Calu3 (cell line): ENCODE measurements around the gene SLC16A2. TPM values are rescaled to one million over a fixed set of nuclear protein-coding genes. Genes with fewer than 3 reads are reported as not detected.

ENCODE experiments used
- BruUV-seq: library from RNA; stranded (reverse); fragments of 400-500 nt; replicated peaks from 2 replicates; lab custom pipeline; 2021; lab: Mats Ljungman, UMichigan
- CTCF ChIA-PET: fragments of 300-600 bp; sonication (Branson Sonifier 250); formaldehyde crosslinking; loops from one replicate; lab custom pipeline; 2022; ENCODE audit warnings: antibody characterized with exemption; lab: Charles Lee
- DNase-seq: peaks from one replicate; pipeline ENCODE4 v3.0.0; 2022
- H3K27ac Mint-ChIP-seq: one replicate; pipeline ENCODE4 v1.8.0; 2022; ENCODE audit warnings: mixed read lengths; ENCODE audit not compliant: unreplicated experiment
- H3K27me3 Mint-ChIP-seq: one replicate; pipeline ENCODE4 v1.8.0; 2022; ENCODE audit warnings: mixed read lengths; ENCODE audit not compliant: unreplicated experiment
- H3K36me3 Mint-ChIP-seq: one replicate; pipeline ENCODE4 v1.8.0; 2022; ENCODE audit warnings: mild to moderate bottlenecking, moderate library complexity, mixed read lengths; ENCODE audit not compliant: insufficient read depth, unreplicated experiment
- H3K4me1 Mint-ChIP-seq: one replicate; pipeline ENCODE4 v1.8.0; 2022; ENCODE audit warnings: mild to moderate bottlenecking, low read depth, mixed read lengths; ENCODE audit not compliant: unreplicated experiment
- H3K4me3 Mint-ChIP-seq: one replicate; pipeline ENCODE4 v1.8.0; 2022; ENCODE audit warnings: mild to moderate bottlenecking, low read depth, moderate library complexity, mixed read lengths; ENCODE audit not compliant: unreplicated experiment
- H3K9me3 Mint-ChIP-seq: one replicate; pipeline ENCODE4 v1.8.0; 2022; ENCODE audit warnings: low read depth, mixed read lengths; ENCODE audit not compliant: unreplicated experiment
- intact Hi-C: fragments of 100-400 bp; cut with micrococcal nuclease; formaldehyde crosslinking; loops from one replicate; pipeline ENCODE4 v1.10.0; 2022; ENCODE audit not compliant: unreplicated experiment
- total RNA-seq: library from RNA; stranded (reverse); gene quantifications from 2 replicates; pipeline ENCODE4 v1.2.3, GENCODE V29; 2022
- TF ChIP-seq, protein P1 (sequence below): fragments of 200-600 bp; IDR thresholded peaks from one replicate; pipeline ENCODE4 v1.8.0; 2022; ENCODE audit warnings: antibody characterized with exemption; ENCODE audit not compliant: unreplicated experiment

Gene SLC16A2
- total RNA-seq, 1 experiment from 2014 or later = 0.59 TPM

DNA sequence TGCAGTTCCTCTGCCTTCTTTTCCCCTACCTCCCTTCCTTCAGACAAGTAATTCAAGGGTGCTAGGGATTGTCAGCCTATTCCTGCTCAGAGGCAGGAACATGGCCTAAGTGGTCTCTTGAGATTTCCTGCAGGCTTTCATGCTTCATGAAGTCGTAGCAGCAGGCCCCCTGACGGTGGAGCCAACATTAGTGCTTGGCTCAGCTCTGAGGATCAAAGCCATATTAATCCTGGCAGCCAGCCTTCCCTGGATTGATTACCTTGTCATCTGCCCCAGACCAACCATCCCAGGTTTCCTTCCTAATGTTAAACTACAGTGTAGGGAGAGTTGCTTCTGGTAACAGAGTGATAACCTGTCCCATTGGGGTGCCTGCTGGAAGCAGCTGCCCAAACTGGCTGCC is 84.1 kb downstream of the SLC16A2 start:
- intact Hi-C loops = no loop called here

DNA sequence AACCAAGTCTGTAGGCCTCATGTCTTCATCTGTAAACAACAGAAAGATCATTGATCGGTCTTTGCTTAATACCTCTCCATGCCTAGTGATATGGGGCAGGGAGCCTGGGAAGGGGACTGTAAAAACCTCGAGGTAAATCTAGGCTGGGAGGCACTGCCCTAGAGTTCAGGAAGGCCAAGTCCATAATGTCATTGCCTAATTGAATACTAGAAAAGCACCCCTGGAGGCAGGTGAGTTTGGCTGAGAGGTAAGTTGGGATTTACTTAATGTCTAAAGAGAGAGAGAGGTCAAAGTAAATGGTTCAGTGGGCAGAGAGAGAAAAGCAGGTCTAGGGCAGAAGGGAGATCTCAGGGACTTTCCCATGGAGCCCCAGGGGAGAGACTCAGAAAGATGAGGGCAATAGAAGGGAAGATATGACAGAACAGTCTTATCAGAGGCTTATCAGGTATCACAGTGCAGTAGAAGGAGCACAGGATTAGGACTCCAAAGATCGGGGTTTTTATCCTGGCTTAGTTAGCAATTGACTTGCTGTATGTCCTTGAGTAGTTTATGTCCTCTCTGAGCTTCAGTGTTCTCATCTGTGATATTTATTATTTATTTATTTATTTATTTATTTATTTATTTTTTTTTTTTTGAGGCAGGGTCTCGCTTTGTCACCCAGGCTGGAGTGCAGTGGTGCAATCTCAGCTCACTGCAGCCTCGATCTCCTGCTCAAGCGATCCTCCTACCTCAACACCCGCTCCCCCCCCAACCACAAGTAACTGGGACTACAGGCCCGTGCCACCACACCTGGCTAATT is 85.2 kb downstream of the SLC16A2 start:
- H3K36me3 Mint-ChIP-seq = no peaks in the 10 kb centered on the region
- DNase-seq = no peak
- peaks cover 12% of the 10 kb centered on the region for H3K27me3 Mint-ChIP-seq
- TF ChIP-seq, protein P1, sequence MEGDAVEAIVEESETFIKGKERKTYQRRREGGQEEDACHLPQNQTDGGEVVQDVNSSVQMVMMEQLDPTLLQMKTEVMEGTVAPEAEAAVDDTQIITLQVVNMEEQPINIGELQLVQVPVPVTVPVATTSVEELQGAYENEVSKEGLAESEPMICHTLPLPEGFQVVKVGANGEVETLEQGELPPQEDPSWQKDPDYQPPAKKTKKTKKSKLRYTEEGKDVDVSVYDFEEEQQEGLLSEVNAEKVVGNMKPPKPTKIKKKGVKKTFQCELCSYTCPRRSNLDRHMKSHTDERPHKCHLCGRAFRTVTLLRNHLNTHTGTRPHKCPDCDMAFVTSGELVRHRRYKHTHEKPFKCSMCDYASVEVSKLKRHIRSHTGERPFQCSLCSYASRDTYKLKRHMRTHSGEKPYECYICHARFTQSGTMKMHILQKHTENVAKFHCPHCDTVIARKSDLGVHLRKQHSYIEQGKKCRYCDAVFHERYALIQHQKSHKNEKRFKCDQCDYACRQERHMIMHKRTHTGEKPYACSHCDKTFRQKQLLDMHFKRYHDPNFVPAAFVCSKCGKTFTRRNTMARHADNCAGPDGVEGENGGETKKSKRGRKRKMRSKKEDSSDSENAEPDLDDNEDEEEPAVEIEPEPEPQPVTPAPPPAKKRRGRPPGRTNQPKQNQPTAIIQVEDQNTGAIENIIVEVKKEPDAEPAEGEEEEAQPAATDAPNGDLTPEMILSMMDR = no peak
- no peaks in the 10 kb centered on the region for H3K4me1 Mint-ChIP-seq
- intact Hi-C loops = no loop called here
- no TSS peak for BruUV-seq
- H3K9me3 Mint-ChIP-seq = no peaks in the 10 kb centered on the region
- no peak overlapping the region for H3K27ac Mint-ChIP-seq
- H3K4me3 Mint-ChIP-seq = no peak overlapping the region
- CTCF ChIA-PET = interaction anchor here (0.6 kb wide), 1 partner anchor 21 kb away, joined by 3 read pairs; no protein-coding TSS in a partner anchor

More for the DNA sequence above, 84.1 kb downstream of the SLC16A2 start:
- BruUV-seq = no TSS peak
- no peaks in the 10 kb centered on the region for H3K9me3 Mint-ChIP-seq
- H3K36me3 Mint-ChIP-seq = no peaks in the 10 kb centered on the region
- no peaks in the 10 kb centered on the region for H3K4me1 Mint-ChIP-seq
- CTCF ChIA-PET = no interaction called here
- H3K27ac Mint-ChIP-seq = no peak overlapping the region
- peaks cover 12% of the 10 kb centered on the region for H3K27me3 Mint-ChIP-seq
- DNase-seq = no peak
- TF ChIP-seq, protein P1 = no peak
- no peak overlapping the region for H3K4me3 Mint-ChIP-seq

DNA sequence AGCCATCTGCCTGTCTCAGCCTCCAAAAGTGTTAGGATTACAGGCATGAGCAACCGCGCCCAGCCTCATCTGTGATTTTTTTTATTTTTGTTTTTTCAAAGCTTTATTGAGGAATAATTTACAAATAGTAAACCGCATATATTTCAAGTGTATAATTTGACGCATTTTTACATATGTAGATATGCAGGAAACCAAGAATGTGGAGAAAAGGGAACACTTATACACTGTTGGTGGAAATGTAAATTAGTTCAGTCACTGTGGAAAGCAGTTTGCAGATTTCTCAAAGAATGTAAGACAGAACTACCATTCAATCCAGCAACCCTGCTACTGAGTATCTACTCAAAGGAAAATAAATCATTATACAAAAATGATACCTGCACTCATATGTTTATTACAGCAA is 85.9 kb downstream of the SLC16A2 start:
- no peaks in the 10 kb centered on the region for H3K9me3 Mint-ChIP-seq
- CTCF ChIA-PET = interaction anchor here (0.6 kb wide), 1 partner anchor 22 kb away, joined by 3 read pairs; no protein-coding TSS in a partner anchor

GRCh38 chrX:74509989-74510388 is 88.7 kb downstream of the SLC16A2 start:
- H3K9me3 Mint-ChIP-seq = no peaks in the 10 kb centered on the region
- no peak overlapping the region for H3K27ac Mint-ChIP-seq
- BruUV-seq = no TSS peak
- intact Hi-C loops = no loop called here
- TF ChIP-seq, protein P1 = no peak
- no peak overlapping the region for H3K4me3 Mint-ChIP-seq
- H3K4me1 Mint-ChIP-seq = no peaks in the 10 kb centered on the region
- CTCF ChIA-PET = no interaction called here
- no peaks in the 10 kb centered on the region for H3K36me3 Mint-ChIP-seq
- no peaks in the 10 kb centered on the region for H3K27me3 Mint-ChIP-seq
- DNase-seq = no peak

More for the DNA sequence above, 85.9 kb downstream of the SLC16A2 start:
- H3K27ac Mint-ChIP-seq = no peak overlapping the region
- DNase-seq = no peak
- BruUV-seq = no TSS peak
- H3K4me3 Mint-ChIP-seq = no peak overlapping the region
- TF ChIP-seq, protein P1 = no peak
- H3K36me3 Mint-ChIP-seq = no peaks in the 10 kb centered on the region
- peaks cover 6% of the 10 kb centered on the region for H3K27me3 Mint-ChIP-seq
- intact Hi-C loops = no loop called here
- H3K4me1 Mint-ChIP-seq = no peaks in the 10 kb centered on the region
